HCT116 (cell line): Measurements from ENCODE around the gene DLEU7. TPM values are rescaled to one million over a fixed set of nuclear protein-coding genes. Genes with fewer than 3 reads are reported as not detected.

Source experiments
- ATAC-seq: fragments of 200-7000 bp; cut with Tn5 transposase; 2 replicates; pipeline ENCODE4 v1.9.1; 2020; ENCODE audit warnings: mild to moderate bottlenecking, moderate library complexity
- BruUV-seq: library from RNA; stranded (reverse); fragments of 400-500 nt; replicated peaks from 2 replicates; lab custom pipeline; 2021; lab: Mats Ljungman, UMichigan
- CTCF ChIA-PET: fragments of 300-600 bp; sonication (Branson Sonifier 250); formaldehyde crosslinking; loops from one replicate; lab custom pipeline; 2021; ENCODE audit warnings: antibody characterized with exemption; lab: Charles Lee
- POLR2A ChIA-PET: fragments of 300-600, 350-600 bp; sonication (Branson Sonifier 250); formaldehyde crosslinking; loops from one replicate; lab custom pipeline; 2021; ENCODE audit warnings: antibody characterized with exemption; lab: Charles Lee
- RAD21 ChIA-PET, 2 experiments: fragments of 300-600 bp; sonication (Branson Sonifier 250); formaldehyde crosslinking; loops; one replicate each; lab custom pipeline; 2023; ENCODE audit warnings: low total read pairs in 2 of 2; ENCODE audit not compliant: uncharacterized antibody in 2 of 2, unreplicated experiment in 2 of 2, low non-redundant PET in 1 of 2; lab: Charles Lee
- DNase-seq: peaks from one replicate; pipeline ENCODE4 v3.0.0-alpha.2; 2010; ENCODE audit warnings: low read depth, low spot score
- H2AFZ ChIP-seq: fragments of 200-600 bp; shearing (Covaris generic), sonication (generic); 2 replicates; pipeline ENCODE4 v1.6.1; 2017; ENCODE audit warnings: low read depth, mixed run types, mixed read lengths, antibody characterized with exemption, low read length; ENCODE audit not compliant: poor library complexity, severe bottlenecking
- H3K27ac ChIP-seq: 2 replicates; pipeline ENCODE4 v1.5.1; 2012; ENCODE audit warnings: low read depth, low read length
- H3K27me3 ChIP-seq: fragments of 200-600 bp; sonication (generic); 2 replicates; pipeline ENCODE4 v1.6.1; 2016; ENCODE audit warnings: mixed run types, low read length, mixed read lengths; ENCODE audit not compliant: insufficient read depth
- H3K36me3 ChIP-seq, 2 experiments: fragments of 200-500 bp in 1 of 2; fragments of 200-600 bp in 1 of 2; sonication (Bioruptor generic) in 1 of 2; sonication (generic) in 1 of 2; 2 replicates each; pipeline versions ENCODE4 v1.5.1 to v1.6.1; 2014 to 2016; ENCODE audit warnings: low read length in 2 of 2, inconsistent platforms in 1 of 2, mixed read lengths in 1 of 2, mixed run types in 1 of 2; ENCODE audit not compliant: insufficient read depth in 2 of 2, control insufficient read depth in 1 of 2
- H3K4me1 ChIP-seq, 2 experiments: fragments of 200-600 bp in 1 of 2; sonication (generic) in 1 of 2; 2 replicates each; pipeline versions ENCODE4 v1.5.1 to v1.6.1; 2012 to 2017; ENCODE audit warnings: low read length in 2 of 2, inconsistent platforms in 1 of 2, mild to moderate bottlenecking in 1 of 2, mixed read lengths in 1 of 2, mixed run types in 1 of 2, moderate library complexity in 1 of 2; ENCODE audit not compliant: insufficient read depth in 2 of 2, control insufficient read depth in 1 of 2
- H3K4me2 ChIP-seq: fragments of 200-600 bp; sonication (generic); 2 replicates; pipeline ENCODE4 v1.6.1; 2017; ENCODE audit warnings: mixed run types, low read length, mixed read lengths
- H3K4me3 ChIP-seq, 2 experiments: fragments of 200-600 bp in 1 of 2; sonication (generic) in 1 of 2; replicated peaks in 1 of 2; 2 replicates each; pipeline ENCODE4 v1.5.1; 2011 to 2016; ENCODE audit warnings: low read length in 2 of 2, control low read depth in 1 of 2, low read depth in 1 of 2, mild to moderate bottlenecking in 1 of 2, mixed read lengths in 1 of 2, mixed run types in 1 of 2
- H3K79me2 ChIP-seq: fragments of 200-600 bp; sonication (generic); 2 replicates; pipeline ENCODE4 v1.6.1; 2017; ENCODE audit warnings: mild to moderate bottlenecking, mixed run types, low read length, moderate library complexity, mixed read lengths; ENCODE audit not compliant: insufficient read depth
- H3K9ac ChIP-seq: fragments of 200-600 bp; sonication (generic); 2 replicates; pipeline ENCODE4 v1.6.1; 2016; ENCODE audit warnings: low read length, mixed read lengths
- H3K9me2 ChIP-seq: fragments of 200-600 bp; sonication (generic), shearing (Covaris generic); 2 replicates; pipeline ENCODE4 v1.6.1; 2017; ENCODE audit warnings: mixed run types, mild to moderate bottlenecking, moderate library complexity; ENCODE audit not compliant: insufficient read depth
- H3K9me3 ChIP-seq, 2 experiments: fragments of 200-500 bp in 1 of 2; fragments of 200-600 bp in 1 of 2; sonication (Bioruptor generic) in 1 of 2; sonication (generic) in 1 of 2; 2 replicates each; pipeline ENCODE4 v1.6.1; 2014 to 2017; ENCODE audit warnings: low read length in 2 of 2, mixed read lengths in 2 of 2, inconsistent platforms in 1 of 2, low read depth in 1 of 2, mild to moderate bottlenecking in 1 of 2, mixed run types in 1 of 2, moderate library complexity in 1 of 2; ENCODE audit not compliant: control insufficient read depth in 1 of 2, insufficient read depth in 1 of 2
- H4K20me1 ChIP-seq: fragments of 200-600 bp; sonication (generic), shearing (Covaris generic); 2 replicates; pipeline ENCODE4 v1.6.1; 2017; ENCODE audit warnings: mixed run types, mild to moderate bottlenecking, moderate library complexity; ENCODE audit not compliant: insufficient read depth
- CBX3 ChIP-seq: IDR thresholded peaks from 2 replicates; pipeline ENCODE4 v1.6.1; 2012; ENCODE audit warnings: low read depth
- FOSL1 ChIP-seq: IDR thresholded peaks from 2 replicates; pipeline ENCODE4 v1.6.1; 2012; ENCODE audit warnings: low read depth
- POLR2AphosphoS5 ChIP-seq: IDR thresholded peaks from 2 replicates; pipeline ENCODE4 v1.6.1; 2011; ENCODE audit warnings: mild to moderate bottlenecking, low read depth, low read length, moderate library complexity
- SRF ChIP-seq: IDR thresholded peaks from 2 replicates; pipeline ENCODE4 v1.6.1; 2012; ENCODE audit warnings: low read depth
- YY1 ChIP-seq: IDR thresholded peaks from 2 replicates; pipeline ENCODE4 v1.6.1; 2011; ENCODE audit warnings: low read length, low read depth, moderate library complexity, mild to moderate bottlenecking; ENCODE audit not compliant: insufficient replicate concordance; ENCODE audit errors: extremely low read depth
- intact Hi-C: fragments of 100-400 bp; cut with micrococcal nuclease; formaldehyde crosslinking; loops from 2 replicates; pipeline ENCODE4 v1.10.0; 2022
- total RNA-seq: library from RNA; stranded (reverse); gene quantifications from one replicate; pipeline ENCODE4 v1.2.1, GENCODE V29; 2021; ENCODE audit not compliant: unreplicated experiment
- TF ChIP-seq, protein P1 (sequence below), 3 experiments: fragments of 200-600 bp in 1 of 3; sonication (generic) in 1 of 3; IDR thresholded peaks in 2 of 3; conservative IDR thresholded peaks in 1 of 3; 2 replicates each; pipeline ENCODE4 v1.5.1; 2012 to 2017; ENCODE audit warnings: low read depth in 2 of 3, low read length in 2 of 3, antibody characterized with exemption in 1 of 3, borderline replicate concordance in 1 of 3, control low read depth in 1 of 3, mild to moderate bottlenecking in 1 of 3, mixed read lengths in 1 of 3, mixed run types in 1 of 3, moderate library complexity in 1 of 3; ENCODE audit not compliant: insufficient read depth in 1 of 3
- TF ChIP-seq, protein P2 (sequence below): IDR thresholded peaks from 2 replicates; pipeline ENCODE4 v1.6.1; 2012

Gene DLEU7
- total RNA-seq, 1 experiment from 2014 or later, result not detected

DNA sequence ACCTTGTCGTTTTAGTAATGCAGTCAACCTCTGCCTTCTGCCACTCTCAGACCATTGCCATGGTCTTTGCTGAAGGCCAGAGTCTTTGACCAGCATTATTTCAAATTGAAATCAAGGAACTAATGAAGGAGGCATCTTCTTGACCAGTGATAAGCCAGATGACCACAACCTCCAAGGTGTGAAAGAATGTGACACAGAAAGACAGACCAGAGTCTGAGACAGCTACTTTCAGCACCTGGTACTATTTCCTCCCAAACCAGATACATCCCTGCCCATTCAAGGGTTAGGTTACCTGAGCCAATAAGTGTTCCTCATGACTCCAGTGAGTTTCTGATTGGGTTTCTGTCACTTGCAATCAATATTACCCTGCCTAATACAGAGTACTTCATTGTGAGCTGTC lies 45.8 kb upstream of the DLEU7 start:
- TF ChIP-seq POLR2AphosphoS5, result no peak
- Histone ChIP-seq H3K4me1 (no peaks in the 10 kb centered on the region), H3K27ac (no peak overlapping the region), H3K4me3 (no peak overlapping the region), H3K79me2 (no peaks in the 10 kb centered on the region), H3K9me2 (no peaks in the 10 kb centered on the region), H4K20me1 (no peaks in the 10 kb centered on the region), H3K36me3 (no peaks in the 10 kb centered on the region), H3K4me2 (no peak overlapping the region), H2AFZ (no peak overlapping the region), H3K9me3 (no peaks in the 10 kb centered on the region), H3K9ac (no peak overlapping the region), H3K27me3 (no peaks in the 10 kb centered on the region)
- intact Hi-C loops, result no loop called here
- DNase-seq (no peak), ATAC-seq (no peak)
- ChIA-PET RAD21 (no interaction called here), CTCF (interaction anchor here (0.5 kb wide), 1 partner anchor 1221 kb away, joined by 5 read pairs; no protein-coding TSS in a partner anchor), POLR2A (no interaction called here)
- BruUV-seq, result no TSS peak

DNA sequence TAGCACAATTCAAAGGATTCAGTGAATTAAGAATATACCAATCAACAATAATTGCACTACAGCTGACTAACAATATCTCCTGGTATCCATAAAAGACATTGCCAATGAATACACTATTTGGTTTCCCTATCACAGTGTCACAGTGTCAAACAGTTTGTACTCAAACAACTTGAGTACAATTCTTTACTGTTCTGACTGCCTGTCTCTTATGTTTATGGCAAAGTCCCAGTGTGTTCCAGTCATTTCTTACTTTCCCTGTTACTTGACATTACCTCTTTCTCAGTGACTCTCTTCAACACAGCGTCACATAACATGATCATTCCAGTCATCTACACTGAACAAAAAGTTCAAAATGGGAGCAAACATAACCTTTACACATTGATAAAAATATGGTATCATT lies 44.9 kb upstream of the DLEU7 start:
- H3K36me3 ChIP-seq, result no peaks in the 10 kb centered on the region
- no TSS peak for BruUV-seq

More for the DNA sequence above, 44.9 kb upstream of the DLEU7 start:
- Histone ChIP-seq H3K9me2 (no peaks in the 10 kb centered on the region), H3K4me1 (no peaks in the 10 kb centered on the region), H3K9ac (no peak overlapping the region), H3K4me3 (no peak overlapping the region), H4K20me1 (no peaks in the 10 kb centered on the region), H3K27me3 (no peaks in the 10 kb centered on the region), H3K27ac (no peak overlapping the region), H3K4me2 (no peak overlapping the region), H3K79me2 (no peaks in the 10 kb centered on the region), H2AFZ (no peak overlapping the region), H3K9me3 (no peaks in the 10 kb centered on the region)
- RAD21 ChIA-PET, result no interaction called here
- TF ChIP-seq POLR2AphosphoS5 (no peak), FOSL1 (no peak), YY1 (no peak), CBX3 (no peak), SRF (no peak)
- TF ChIP-seq, protein P1, sequence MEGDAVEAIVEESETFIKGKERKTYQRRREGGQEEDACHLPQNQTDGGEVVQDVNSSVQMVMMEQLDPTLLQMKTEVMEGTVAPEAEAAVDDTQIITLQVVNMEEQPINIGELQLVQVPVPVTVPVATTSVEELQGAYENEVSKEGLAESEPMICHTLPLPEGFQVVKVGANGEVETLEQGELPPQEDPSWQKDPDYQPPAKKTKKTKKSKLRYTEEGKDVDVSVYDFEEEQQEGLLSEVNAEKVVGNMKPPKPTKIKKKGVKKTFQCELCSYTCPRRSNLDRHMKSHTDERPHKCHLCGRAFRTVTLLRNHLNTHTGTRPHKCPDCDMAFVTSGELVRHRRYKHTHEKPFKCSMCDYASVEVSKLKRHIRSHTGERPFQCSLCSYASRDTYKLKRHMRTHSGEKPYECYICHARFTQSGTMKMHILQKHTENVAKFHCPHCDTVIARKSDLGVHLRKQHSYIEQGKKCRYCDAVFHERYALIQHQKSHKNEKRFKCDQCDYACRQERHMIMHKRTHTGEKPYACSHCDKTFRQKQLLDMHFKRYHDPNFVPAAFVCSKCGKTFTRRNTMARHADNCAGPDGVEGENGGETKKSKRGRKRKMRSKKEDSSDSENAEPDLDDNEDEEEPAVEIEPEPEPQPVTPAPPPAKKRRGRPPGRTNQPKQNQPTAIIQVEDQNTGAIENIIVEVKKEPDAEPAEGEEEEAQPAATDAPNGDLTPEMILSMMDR (IDR thresholded peaks at IDR 0.05 in 2 of 3, conservative IDR thresholded peaks at IDR 0.05 in 1 of 3; ENCODE audit: borderline replicate concordance in 1 of 3, insufficient read depth in 1 of 3, low read depth in 2 of 3, low read length in 2 of 3), result no peak
- TF ChIP-seq, protein P2, sequence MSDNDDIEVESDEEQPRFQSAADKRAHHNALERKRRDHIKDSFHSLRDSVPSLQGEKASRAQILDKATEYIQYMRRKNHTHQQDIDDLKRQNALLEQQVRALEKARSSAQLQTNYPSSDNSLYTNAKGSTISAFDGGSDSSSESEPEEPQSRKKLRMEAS, result no peak
- ATAC-seq (no peak), DNase-seq (no peak)
- intact Hi-C loops, result no loop called here
- POLR2A ChIA-PET, result no interaction called here
- CTCF ChIA-PET, result no interaction called here
